OCI-LY7 (cell line): ENCODE results near the gene ALK. TPM values are rescaled to one million over a fixed set of nuclear protein-coding genes. Genes with fewer than 3 reads are reported as not detected.

ENCODE experiments used
- BruUV-seq: library from RNA; stranded (reverse); fragments of 400-500 nt; replicated peaks from 2 replicates; lab custom pipeline; 2021; lab: Mats Ljungman, UMichigan
- CTCF ChIA-PET: fragments of 300-600 bp; sonication (Branson Sonifier 250); formaldehyde crosslinking; loops from one replicate; lab custom pipeline; 2022; ENCODE audit warnings: antibody characterized with exemption; ENCODE audit not compliant: unreplicated experiment; lab: Charles Lee
- POLR2A ChIA-PET: fragments of 300-600 bp; sonication (Branson Sonifier 250); formaldehyde crosslinking; loops from one replicate; lab custom pipeline; 2022; ENCODE audit warnings: antibody characterized with exemption; lab: Charles Lee
- DNase-seq: peaks from one replicate; pipeline ENCODE4 v3.0.0-alpha.2; 2015; ENCODE audit warnings: low spot score
- H2AFZ ChIP-seq: fragments of 200-600 bp; sonication (generic), shearing (Covaris generic); 2 replicates; pipeline ENCODE4 v1.6.1; 2014; ENCODE audit warnings: mild to moderate bottlenecking, antibody characterized with exemption, low read length, moderate library complexity
- H3K27ac ChIP-seq: fragments of 200-600 bp; sonication (generic); 2 replicates; pipeline ENCODE4 v1.5.1; 2014; ENCODE audit warnings: mixed run types, low read depth, mild to moderate bottlenecking, moderate library complexity, low read length, inconsistent platforms; ENCODE audit not compliant: poor library complexity, severe bottlenecking
- H3K36me3 ChIP-seq: fragments of 200-600 bp; sonication (generic); 2 replicates; pipeline ENCODE4 v1.6.1; 2014; ENCODE audit warnings: mild to moderate bottlenecking, antibody characterized with exemption, low read length, moderate library complexity, mixed read lengths; ENCODE audit not compliant: insufficient read depth
- H3K4me1 ChIP-seq: fragments of 200-600 bp; sonication (generic); 2 replicates; pipeline ENCODE4 v1.5.1; 2014; ENCODE audit warnings: mild to moderate bottlenecking, low read length; ENCODE audit not compliant: insufficient read depth, poor library complexity, severe bottlenecking
- H3K4me2 ChIP-seq: fragments of 200-600 bp; sonication (generic); 2 replicates; pipeline ENCODE4 v1.6.1; 2014; ENCODE audit warnings: mild to moderate bottlenecking, low read length
- H3K4me3 ChIP-seq: fragments of 200-600 bp; sonication (generic); 2 replicates; pipeline ENCODE4 v1.5.1; 2014; ENCODE audit warnings: mild to moderate bottlenecking, low read depth, low read length; ENCODE audit not compliant: poor library complexity, severe bottlenecking
- H3K79me2 ChIP-seq: fragments of 200-600 bp; sonication (generic); 2 replicates; pipeline ENCODE4 v1.6.1; 2016; ENCODE audit warnings: low read depth, mild to moderate bottlenecking, low read length, moderate library complexity, mixed read lengths; ENCODE audit not compliant: insufficient read depth
- H3K9me2 ChIP-seq: fragments of 200-600 bp; sonication (generic); 2 replicates; pipeline ENCODE4 v1.6.1; 2016; ENCODE audit warnings: mild to moderate bottlenecking, low read length, mixed read lengths; ENCODE audit not compliant: insufficient read depth
- H3K9me3 ChIP-seq: fragments of 200-600 bp; sonication (generic); 2 replicates; pipeline ENCODE4 v1.6.1; 2014; ENCODE audit warnings: mild to moderate bottlenecking, mixed run types, low read length, mixed read lengths
- H4K20me1 ChIP-seq: fragments of 200-600 bp; sonication (generic); 2 replicates; pipeline ENCODE4 v1.6.1; 2014; ENCODE audit warnings: mild to moderate bottlenecking, antibody characterized with exemption, low read length, moderate library complexity, mixed read lengths; ENCODE audit not compliant: insufficient read depth
- EZH2phosphoT487 ChIP-seq: fragments of 200-600 bp; sonication (generic); IDR thresholded peaks from 2 replicates; pipeline ENCODE4 v1.6.1; 2018; ENCODE audit warnings: low read depth, borderline replicate concordance, mild to moderate bottlenecking, mixed run types, antibody characterized with exemption, low read length, moderate library complexity, mixed read lengths
- intact Hi-C: fragments of 100-400 bp; cut with micrococcal nuclease; formaldehyde crosslinking; loops from one replicate; pipeline ENCODE4 v1.10.0; 2022; ENCODE audit not compliant: unreplicated experiment
- total RNA-seq, 2 experiments: library from RNA; depleted of rRNA in 1 of 2; stranded (reverse); fragments of >200 nt in 1 of 2; shearing (Covaris generic) in 1 of 2; gene quantifications; 2 replicates each; pipeline ENCODE4 v1.2.3, GENCODE V29; 2014 to 2022
- TF ChIP-seq, protein P1 (sequence below): fragments of 200-600 bp; sonication (generic); conservative IDR thresholded peaks from 2 replicates; pipeline ENCODE4 v1.5.1; 2014; ENCODE audit warnings: mild to moderate bottlenecking, antibody characterized with exemption, low read length, moderate library complexity, mixed read lengths

The ALK gene
- total RNA-seq, 2 experiments from 2014 or later: 0.09 TPM; not detected in 1

DNA sequence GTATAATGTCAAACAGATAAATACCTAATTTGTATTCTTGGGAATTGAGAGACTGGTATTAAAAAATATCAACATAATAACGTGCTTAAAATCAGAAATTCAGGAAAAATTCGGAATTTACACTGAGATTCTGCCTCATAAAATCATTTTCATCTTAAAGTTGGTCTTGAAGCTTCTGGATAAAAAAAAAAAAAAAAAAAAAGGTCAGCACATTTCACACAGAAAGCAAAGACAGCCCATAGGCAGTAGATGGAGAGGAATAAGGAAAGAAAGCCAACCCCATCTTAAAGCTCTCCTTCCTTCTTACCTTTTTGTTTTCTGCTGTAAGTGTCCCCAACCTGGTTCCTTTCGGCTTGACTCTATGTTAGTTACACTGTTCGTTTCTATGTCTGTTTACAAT, 41.5 kb upstream of the ALK start:
- no peak overlapping the region for H3K27ac ChIP-seq
- TF ChIP-seq, protein P1, sequence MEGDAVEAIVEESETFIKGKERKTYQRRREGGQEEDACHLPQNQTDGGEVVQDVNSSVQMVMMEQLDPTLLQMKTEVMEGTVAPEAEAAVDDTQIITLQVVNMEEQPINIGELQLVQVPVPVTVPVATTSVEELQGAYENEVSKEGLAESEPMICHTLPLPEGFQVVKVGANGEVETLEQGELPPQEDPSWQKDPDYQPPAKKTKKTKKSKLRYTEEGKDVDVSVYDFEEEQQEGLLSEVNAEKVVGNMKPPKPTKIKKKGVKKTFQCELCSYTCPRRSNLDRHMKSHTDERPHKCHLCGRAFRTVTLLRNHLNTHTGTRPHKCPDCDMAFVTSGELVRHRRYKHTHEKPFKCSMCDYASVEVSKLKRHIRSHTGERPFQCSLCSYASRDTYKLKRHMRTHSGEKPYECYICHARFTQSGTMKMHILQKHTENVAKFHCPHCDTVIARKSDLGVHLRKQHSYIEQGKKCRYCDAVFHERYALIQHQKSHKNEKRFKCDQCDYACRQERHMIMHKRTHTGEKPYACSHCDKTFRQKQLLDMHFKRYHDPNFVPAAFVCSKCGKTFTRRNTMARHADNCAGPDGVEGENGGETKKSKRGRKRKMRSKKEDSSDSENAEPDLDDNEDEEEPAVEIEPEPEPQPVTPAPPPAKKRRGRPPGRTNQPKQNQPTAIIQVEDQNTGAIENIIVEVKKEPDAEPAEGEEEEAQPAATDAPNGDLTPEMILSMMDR: no peak
- TF ChIP-seq EZH2phosphoT487: no peak
- POLR2A ChIA-PET: interaction anchor here (0.6 to 0.7 kb wide), 3 partner anchors 323 to 763 kb away, joined by 3 to 4 read pairs (median 4); no protein-coding TSS in a partner anchor
- intact Hi-C loops: no loop called here
- BruUV-seq: no TSS peak
- no peaks in the 10 kb centered on the region for H4K20me1 ChIP-seq
- H3K9me3 ChIP-seq: no peaks in the 10 kb centered on the region
- no peak overlapping the region for H2AFZ ChIP-seq
- H3K36me3 ChIP-seq: no peaks in the 10 kb centered on the region
- no peaks in the 10 kb centered on the region for H3K9me2 ChIP-seq
- no peaks in the 10 kb centered on the region for H3K79me2 ChIP-seq
- no peak for DNase-seq
- no peak overlapping the region for H3K4me3 ChIP-seq
- H3K4me1 ChIP-seq: no peaks in the 10 kb centered on the region
- H3K4me2 ChIP-seq: no peak overlapping the region
- CTCF ChIA-PET: no interaction called here

DNA sequence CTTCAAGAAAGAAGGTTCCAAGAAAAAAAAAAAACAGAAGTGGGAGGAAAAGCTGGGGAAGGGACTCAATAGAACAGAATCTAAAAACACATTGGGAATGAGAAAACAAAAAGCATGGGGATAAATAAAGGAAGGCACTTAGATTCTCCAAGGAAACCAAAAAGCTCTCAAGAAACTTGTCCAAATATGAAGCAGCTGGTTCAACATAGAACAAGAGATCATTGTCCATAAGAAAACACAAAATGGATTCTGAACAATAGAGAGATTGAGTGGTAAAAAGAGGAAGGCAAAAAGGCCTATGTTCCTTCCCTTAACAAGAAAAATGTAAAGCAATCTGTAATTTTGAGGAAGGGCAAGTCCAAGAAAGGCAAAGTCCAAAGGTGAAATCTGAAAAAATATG, 32.9 kb upstream of the ALK start:
- H4K20me1 ChIP-seq: no peaks in the 10 kb centered on the region
- H3K36me3 ChIP-seq: no peaks in the 10 kb centered on the region
- no TSS peak for BruUV-seq
- no peak overlapping the region for H2AFZ ChIP-seq
- H3K27ac ChIP-seq: no peak overlapping the region
- CTCF ChIA-PET: no interaction called here
- H3K9me3 ChIP-seq: no peaks in the 10 kb centered on the region
- no peak for DNase-seq
- no peaks in the 10 kb centered on the region for H3K9me2 ChIP-seq
- intact Hi-C loops: no loop called here
- no peaks in the 10 kb centered on the region for H3K4me1 ChIP-seq
- POLR2A ChIA-PET: interaction anchor here (0.6 to 0.7 kb wide), 2 partner anchors 25 to 29 kb away, joined by 3 read pairs; no protein-coding TSS in a partner anchor
- H3K4me2 ChIP-seq: no peak overlapping the region
- no peaks in the 10 kb centered on the region for H3K79me2 ChIP-seq
- TF ChIP-seq EZH2phosphoT487: no peak
- TF ChIP-seq, protein P1: no peak
- no peak overlapping the region for H3K4me3 ChIP-seq

DNA sequence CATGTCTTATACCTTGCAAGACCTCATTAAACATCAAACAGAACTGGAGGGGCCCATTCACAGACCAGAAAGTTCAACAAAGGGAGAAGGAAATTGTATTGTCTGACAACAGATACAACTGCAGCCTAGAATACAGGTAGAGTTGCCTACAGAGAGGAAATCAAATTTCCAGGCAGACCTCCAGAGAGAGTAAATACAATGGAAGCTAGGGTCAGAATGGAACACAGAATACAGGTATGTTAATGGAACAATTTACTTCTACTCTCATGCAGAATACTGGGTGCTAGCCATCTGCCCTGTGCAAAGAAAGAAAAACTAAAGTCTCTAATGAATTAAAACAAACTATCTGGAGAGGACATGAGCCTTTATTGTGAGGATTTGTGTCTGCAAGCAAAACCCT, 31.6 kb upstream of the ALK start:
- Histone ChIP-seq H3K27ac (no peak overlapping the region), H3K36me3 (no peaks in the 10 kb centered on the region), H4K20me1 (no peaks in the 10 kb centered on the region), H3K4me1 (no peaks in the 10 kb centered on the region), H2AFZ (no peak overlapping the region), H3K9me3 (no peaks in the 10 kb centered on the region), H3K4me2 (no peak overlapping the region), H3K79me2 (no peaks in the 10 kb centered on the region), H3K4me3 (no peak overlapping the region), H3K9me2 (no peaks in the 10 kb centered on the region)
- CTCF ChIA-PET: no interaction called here
- DNase-seq: no peak
- TF ChIP-seq EZH2phosphoT487: no peak
- TF ChIP-seq, protein P1: no peak
- POLR2A ChIA-PET: no interaction called here
- no TSS peak for BruUV-seq
- intact Hi-C loops: no loop called here
